ENCODE results near the gene DLG2.

The DLG2 gene

GRCh38 chr11:83571302-83571701, 2055.8 kb downstream of the DLG2 start:
- no peak for DNase-seq

GRCh38 chr11:83569134-83569805, 2057.9 kb downstream of the DLG2 start:
- DNase-seq = no peak

- DNase-seq = no peak
Observed at GRCh38 chr11:83568516-83568915, 2058.6 kb downstream of the DLG2 start.

GRCh38 chr11:83566950-83567349, 2060.2 kb downstream of the DLG2 start:
- DNase-seq = no peak

- DNase-seq = no peak
Observed at GRCh38 chr11:83564870-83565269, 2062.3 kb downstream of the DLG2 start.

GRCh38 chr11:83558281-83558680, 2068.9 kb downstream of the DLG2 start:
- DNase-seq = no peak

- DNase-seq = no peak
Observed at GRCh38 chr11:83557653-83558052, 2069.5 kb downstream of the DLG2 start.

- no peak for DNase-seq
Observed at GRCh38 chr11:83554876-83555275, 2072.3 kb downstream of the DLG2 start.

- DNase-seq = no peak
Observed at GRCh38 chr11:83549984-83550667, 2077.0 kb downstream of the DLG2 start.

- DNase-seq = no peak
Observed at GRCh38 chr11:83546368-83546767, 2080.8 kb downstream of the DLG2 start.

GRCh38 chr11:83545494-83546260, 2081.5 kb downstream of the DLG2 start:
- no peak for DNase-seq

GRCh38 chr11:83544846-83545245, 2082.3 kb downstream of the DLG2 start:
- DNase-seq = no peak

- no peak for DNase-seq
Observed at GRCh38 chr11:83543706-83544439, 2083.3 kb downstream of the DLG2 start.

- no peak for DNase-seq
Observed at GRCh38 chr11:83542861-83543260, 2084.3 kb downstream of the DLG2 start.

GRCh38 chr11:83540728-83541127, 2086.4 kb downstream of the DLG2 start:
- DNase-seq = no peak

GRCh38 chr11:83540112-83540675, 2086.9 kb downstream of the DLG2 start:
- no peak for DNase-seq

GRCh38 chr11:83538286-83538685, 2088.9 kb downstream of the DLG2 start:
- no peak for DNase-seq

GRCh38 chr11:83537131-83537610, 2090.0 kb downstream of the DLG2 start:
- no peak for DNase-seq

GRCh38 chr11:83533166-83533565, 2094.0 kb downstream of the DLG2 start:
- DNase-seq = no peak

GRCh38 chr11:83528877-83529276, 2098.3 kb downstream of the DLG2 start:
- DNase-seq = no peak

GRCh38 chr11:83528225-83528624, 2098.9 kb downstream of the DLG2 start:
- DNase-seq = no peak

- no peak for DNase-seq
Observed at GRCh38 chr11:83523676-83524075, 2103.5 kb downstream of the DLG2 start.

- DNase-seq = no peak
Observed at GRCh38 chr11:83522911-83523310, 2104.2 kb downstream of the DLG2 start.

All from SHP77 treated with DMSO at 0.1 percent for 48 hours (cell line).